ENCODE results near the gene WWC1.
"Not testable (repeated sequence)": the region's sequence is repeated elsewhere in the genome, so short reads cannot be mapped to it uniquely, and the experiment has no call there.

Gene WWC1

GRCh38 chr5:168334695-168335094 lies 43.2 kb downstream of the WWC1 start:
- no peak for DNase-seq (ENCODE audit: low spot score)

- DNase-seq (ENCODE audit: low spot score): no peak
Measured at GRCh38 chr5:168337361-168337760, 45.9 kb downstream of the WWC1 start.

GRCh38 chr5:168339109-168339771 lies 47.8 kb downstream of the WWC1 start:
- DNase-seq (ENCODE audit: low spot score): no peak

- DNase-seq (ENCODE audit: low spot score): not testable (repeated sequence)
Measured at GRCh38 chr5:168339772-168340140, 48.3 kb downstream of the WWC1 start.

GRCh38 chr5:168340487-168340886 lies 49.0 kb downstream of the WWC1 start:
- DNase-seq (ENCODE audit: low spot score): no peak

GRCh38 chr5:168341178-168341577 lies 49.7 kb downstream of the WWC1 start:
- DNase-seq (ENCODE audit: low spot score): no peak

- DNase-seq (ENCODE audit: low spot score): no peak
Measured at GRCh38 chr5:168342151-168342825, 50.8 kb downstream of the WWC1 start.

- DNase-seq (ENCODE audit: low spot score): no peak
Measured at GRCh38 chr5:168342985-168343384, 51.5 kb downstream of the WWC1 start.

GRCh38 chr5:168346417-168346816 lies 55.0 kb downstream of the WWC1 start:
- no peak for DNase-seq (ENCODE audit: low spot score)

- DNase-seq (ENCODE audit: low spot score): no peak
Measured at GRCh38 chr5:168347368-168348083, 56.1 kb downstream of the WWC1 start.

- no peak for DNase-seq (ENCODE audit: low spot score)
Measured at GRCh38 chr5:168348084-168348414, 56.6 kb downstream of the WWC1 start.

GRCh38 chr5:168350315-168350714 lies 58.9 kb downstream of the WWC1 start:
- no peak for DNase-seq (ENCODE audit: low spot score)

- no peak for DNase-seq (ENCODE audit: low spot score)
Measured at GRCh38 chr5:168353216-168353957, 61.9 kb downstream of the WWC1 start.

GRCh38 chr5:168354397-168354796 lies 63.0 kb downstream of the WWC1 start:
- DNase-seq (ENCODE audit: low spot score): no peak

GRCh38 chr5:168356171-168356570 lies 64.7 kb downstream of the WWC1 start:
- no peak for DNase-seq (ENCODE audit: low spot score)

- no peak for DNase-seq (ENCODE audit: low spot score)
Measured at GRCh38 chr5:168356592-168356991, 65.1 kb downstream of the WWC1 start.

GRCh38 chr5:168357876-168358275 lies 66.4 kb downstream of the WWC1 start:
- DNase-seq (ENCODE audit: low spot score): no peak

GRCh38 chr5:168359820-168360460 lies 68.5 kb downstream of the WWC1 start:
- no peak for DNase-seq (ENCODE audit: low spot score)

- no peak for DNase-seq (ENCODE audit: low spot score)
Measured at GRCh38 chr5:168360521-168361285, 69.3 kb downstream of the WWC1 start.

GRCh38 chr5:168362097-168362885 lies 70.8 kb downstream of the WWC1 start:
- DNase-seq (ENCODE audit: low spot score): no peak
